NCI-H187 (cell line): ENCODE data around the gene RBMS3.

Experiments
- DNase-seq, 2 experiments: peaks; one replicate each; lab custom pipeline; 2025; lab: John Stamatoyannopoulos, UW

Gene RBMS3

GRCh38 chr3:29890801-29891200, 609.9 kb downstream of the RBMS3 start:
- no peak for DNase-seq

DNA sequence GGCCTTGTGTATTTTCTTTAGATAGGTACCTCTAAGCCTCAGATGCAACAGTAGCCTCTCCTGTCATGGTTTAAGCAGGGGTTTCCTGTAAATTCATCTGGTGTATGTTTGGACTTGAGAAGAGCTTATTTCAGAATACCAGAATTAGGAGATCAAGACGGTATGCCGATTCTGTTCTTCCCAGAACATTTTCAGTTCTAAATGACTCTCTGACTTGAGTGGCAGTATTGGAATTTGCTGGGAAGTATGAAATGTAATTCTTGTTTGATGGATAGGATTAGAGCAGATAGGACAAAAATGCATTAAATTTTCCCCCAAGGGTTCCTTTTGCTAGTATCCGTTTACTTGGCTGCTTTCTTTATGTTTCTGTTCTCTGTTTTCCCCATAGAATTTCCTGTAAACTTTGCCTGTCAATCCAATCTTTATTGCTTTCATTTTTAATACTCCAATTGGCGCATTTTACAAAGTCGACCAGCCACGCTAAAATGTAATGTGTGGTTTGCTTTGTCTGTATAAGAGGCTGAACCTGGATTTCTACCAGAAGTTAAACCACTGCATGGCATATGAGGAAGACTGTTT, 612.2 kb downstream of the RBMS3 start:
- no peak for DNase-seq

- DNase-seq: no peak
Measured at GRCh38 chr3:29896856-29897255, 616.0 kb downstream of the RBMS3 start.

DNA sequence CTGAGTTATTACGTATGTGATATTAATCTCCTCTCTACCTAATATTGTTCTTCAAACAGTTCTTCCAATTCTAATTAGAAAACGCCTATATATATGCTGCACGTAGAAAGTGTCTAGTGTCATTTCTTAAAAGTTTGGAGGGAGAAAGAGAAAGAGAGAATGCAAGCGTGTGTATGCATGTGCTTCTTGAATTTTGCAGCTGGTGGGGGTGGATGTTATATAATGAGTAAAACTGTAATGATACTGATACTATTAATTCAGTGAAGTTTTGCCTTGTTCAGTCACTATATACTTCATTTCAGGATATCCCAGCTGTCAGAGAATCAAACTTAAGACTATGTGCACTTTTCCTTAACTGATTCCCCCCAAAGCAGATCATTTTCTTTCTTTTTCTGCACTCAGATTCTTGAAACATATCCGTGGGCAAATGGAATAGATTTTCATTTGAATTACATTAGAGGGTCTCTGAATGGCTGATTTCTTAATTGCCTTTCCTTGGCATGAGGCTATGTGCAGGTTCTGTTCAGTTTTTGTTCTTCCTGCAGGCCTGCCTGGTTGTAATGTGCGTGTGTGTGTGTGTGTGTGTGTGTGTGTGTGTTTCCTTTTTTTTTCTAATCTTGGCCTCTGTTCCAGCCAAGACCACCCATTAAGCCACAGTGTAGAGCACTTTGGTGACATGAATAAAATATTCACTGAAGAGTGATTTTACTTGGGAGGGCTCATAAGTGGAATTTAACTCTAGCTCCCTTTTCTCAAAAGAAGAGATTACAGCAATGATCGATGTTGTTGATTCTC, 617.5 kb downstream of the RBMS3 start:
- DNase-seq: no peak

DNA sequence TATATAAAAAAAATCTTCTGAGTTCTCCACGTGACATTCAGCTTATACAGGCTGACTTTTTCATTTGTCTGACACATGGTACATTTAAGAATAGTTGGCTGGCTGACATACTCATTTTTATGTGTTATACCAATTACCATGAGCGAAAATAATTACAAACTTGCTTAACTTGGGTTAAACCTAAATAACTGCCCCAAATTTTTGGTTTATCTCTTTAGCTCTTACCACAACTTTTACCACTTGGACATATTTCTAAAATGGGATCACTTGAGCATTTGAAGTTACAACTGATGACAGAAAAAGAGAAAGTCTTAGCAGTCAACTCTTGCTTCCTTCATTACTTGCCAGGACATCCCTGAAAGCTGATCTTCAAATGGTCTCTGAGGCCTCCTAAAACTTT, 618.1 kb downstream of the RBMS3 start:
- DNase-seq: no peak

- DNase-seq: no peak
Measured at GRCh38 chr3:29901097-29901496, 620.2 kb downstream of the RBMS3 start.

GRCh38 chr3:29903600-29903999, 622.7 kb downstream of the RBMS3 start:
- DNase-seq: no peak

- no peak for DNase-seq
Measured at GRCh38 chr3:29906906-29907305, 626.0 kb downstream of the RBMS3 start.

GRCh38 chr3:29912600-29913288, 631.9 kb downstream of the RBMS3 start:
- DNase-seq: no peak

DNA sequence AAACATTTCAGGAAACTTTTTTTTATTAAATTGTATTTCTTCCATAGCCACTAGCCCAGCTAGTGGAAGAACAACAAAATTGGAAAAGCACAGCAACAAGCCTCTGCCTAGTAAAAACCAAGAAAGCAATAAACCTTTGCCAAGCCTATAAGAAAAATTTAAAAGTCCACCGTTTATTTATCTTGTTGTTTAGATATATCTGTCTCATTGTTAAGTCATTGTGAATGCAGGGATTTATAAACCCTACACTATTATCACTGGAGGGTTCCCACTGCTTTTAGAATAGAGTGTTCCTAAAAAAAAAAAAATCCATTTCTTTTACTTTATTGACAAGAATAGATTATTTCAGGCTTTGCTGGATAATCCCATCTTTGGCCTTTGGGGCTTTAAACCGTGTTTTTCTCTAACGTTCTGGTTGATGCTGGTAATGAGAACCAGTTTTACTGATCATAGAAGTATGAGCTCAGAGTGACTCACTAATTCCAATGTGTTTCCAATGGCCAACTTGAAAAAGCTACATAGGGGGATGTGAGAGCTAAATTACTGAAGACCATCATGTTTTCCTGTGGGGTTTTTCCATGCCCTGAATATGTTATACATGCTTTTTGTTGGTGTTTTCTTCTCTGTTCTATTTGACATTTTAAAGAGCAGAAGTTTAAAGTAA, 634.1 kb downstream of the RBMS3 start:
- DNase-seq: no peak

- no peak for DNase-seq
Measured at GRCh38 chr3:29919571-29919970, 638.7 kb downstream of the RBMS3 start.

DNA sequence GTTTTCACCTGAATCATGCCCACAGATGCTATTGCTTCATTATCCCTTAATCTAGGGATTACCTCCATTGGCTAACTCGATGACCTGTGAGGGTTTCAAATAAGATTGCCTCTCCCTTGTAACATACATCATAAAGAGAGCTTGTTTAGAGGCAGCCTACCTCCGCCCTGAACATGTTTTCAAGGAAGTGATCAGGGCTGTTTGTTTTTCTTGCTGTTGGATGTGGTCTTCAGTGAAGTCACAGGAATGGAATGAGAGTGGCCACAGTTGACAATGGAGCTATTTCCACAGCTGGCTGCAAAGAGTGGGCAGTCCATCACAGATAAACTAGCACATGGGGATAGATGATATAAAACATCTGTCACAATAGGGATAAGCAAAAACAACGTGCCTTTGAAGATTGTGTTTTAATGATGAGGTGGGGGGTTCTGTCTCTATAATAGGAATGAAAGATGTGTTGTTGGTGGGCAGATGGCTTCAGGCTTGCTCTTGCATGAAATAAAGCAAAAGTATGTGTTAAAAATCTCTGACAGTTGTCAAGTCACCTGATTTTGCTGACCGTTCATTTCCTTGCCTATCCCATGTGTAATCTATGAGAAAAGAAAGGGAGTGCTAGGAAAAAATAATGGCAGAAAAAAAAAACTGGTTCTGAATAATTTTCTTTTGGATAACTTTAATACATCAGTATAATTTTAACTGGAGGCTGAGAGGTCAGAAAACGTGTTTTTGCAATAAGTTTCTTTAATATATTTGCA, 642.3 kb downstream of the RBMS3 start:
- DNase-seq: no peak

- no peak for DNase-seq
Measured at GRCh38 chr3:29924783-29925561, 644.1 kb downstream of the RBMS3 start.

DNA sequence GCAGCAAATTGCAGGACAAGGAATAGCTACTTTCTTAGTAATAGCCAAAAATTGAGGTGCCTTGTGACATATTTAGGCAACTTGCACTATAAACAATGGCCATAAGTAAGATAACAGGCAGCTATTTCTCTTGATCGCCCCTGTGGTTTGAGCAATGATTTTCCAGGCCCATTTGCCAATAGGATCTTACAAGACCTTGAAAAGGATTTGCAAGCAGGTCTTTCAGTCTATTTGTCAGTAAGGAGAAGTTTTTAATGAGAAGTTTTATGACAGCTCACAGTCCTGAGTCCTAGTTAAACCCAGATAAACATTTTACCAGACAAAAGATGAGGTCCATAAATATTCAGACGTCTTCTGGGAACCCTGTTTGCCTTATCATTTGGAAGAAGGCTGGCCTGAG, 645.5 kb downstream of the RBMS3 start:
- no peak for DNase-seq

DNA sequence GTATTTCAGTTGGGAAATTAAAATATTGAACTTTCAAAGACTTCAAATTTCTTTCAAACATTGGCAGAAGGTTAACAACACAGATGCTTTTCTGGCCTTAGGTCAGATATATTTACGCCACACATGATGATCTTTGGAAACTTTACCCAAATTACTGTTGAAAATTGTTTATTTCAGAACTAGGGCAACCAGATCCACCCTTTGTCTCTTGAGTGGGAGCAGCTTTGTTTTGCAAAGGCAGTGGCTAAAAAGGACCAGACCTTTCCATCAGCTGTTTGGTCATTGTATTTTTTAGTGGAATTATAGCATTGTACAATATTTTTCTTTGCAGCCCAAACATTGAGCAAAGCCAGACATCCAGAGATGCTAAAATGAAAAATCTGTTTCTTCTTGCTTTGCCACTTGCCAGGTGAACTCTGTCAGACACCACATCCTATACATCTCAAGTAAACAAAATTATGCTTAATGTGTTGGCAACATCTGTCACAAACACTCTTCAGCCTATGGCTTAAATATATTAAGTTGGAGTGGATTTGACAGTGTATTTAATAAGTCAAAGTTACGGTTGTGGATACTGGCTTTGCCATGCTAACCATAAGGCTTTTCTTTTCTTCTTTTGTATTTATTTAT, 651.9 kb downstream of the RBMS3 start:
- no peak for DNase-seq

- DNase-seq: no peak
Measured at GRCh38 chr3:29933802-29934490, 653.1 kb downstream of the RBMS3 start.

DNA sequence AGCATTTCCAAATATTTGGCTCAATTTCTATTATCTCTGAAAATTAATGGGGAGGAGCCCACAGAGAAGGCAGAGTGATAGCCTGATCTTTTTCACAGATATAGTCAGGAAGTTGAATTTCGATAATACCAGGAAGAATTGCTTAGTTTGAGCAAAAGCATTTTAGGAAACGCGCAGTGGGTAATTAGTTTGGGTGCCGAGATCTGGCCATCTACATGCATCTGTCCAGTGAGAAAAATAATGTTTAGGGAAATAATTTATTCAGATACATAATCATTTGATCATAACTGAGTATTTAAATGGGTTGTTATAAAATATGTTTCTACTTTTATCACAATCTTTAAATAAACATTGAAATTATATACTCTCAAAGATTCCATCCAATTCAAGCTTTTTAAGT, 653.9 kb downstream of the RBMS3 start:
- no peak for DNase-seq

- DNase-seq: no peak
Measured at GRCh38 chr3:29936054-29936453, 655.2 kb downstream of the RBMS3 start.

- DNase-seq: no peak
Measured at GRCh38 chr3:29936766-29937165, 655.9 kb downstream of the RBMS3 start.

GRCh38 chr3:29937185-29937584, 656.3 kb downstream of the RBMS3 start:
- DNase-seq: no peak
